GM12878 (cell line): ENCODE results near the gene MRM3. TPM values are rescaled to one million over a fixed set of nuclear protein-coding genes. Genes with fewer than 3 reads are reported as not detected.

Source experiments
- ATF2 ChIP-seq: IDR thresholded peaks from 2 replicates; pipeline ENCODE4 v1.6.1; 2012; ENCODE audit warnings: low read length, inconsistent platforms
- DPF2 ChIP-seq: fragments of 450-650 bp; IDR thresholded peaks from 2 replicates; pipeline ENCODE4 v1.6.1; 2017; ENCODE audit warnings: mild to moderate bottlenecking
- E4F1 ChIP-seq: fragments of 450-650 bp; IDR thresholded peaks from 2 replicates; pipeline ENCODE4 v1.6.1; 2018; ENCODE audit warnings: borderline replicate concordance, mild to moderate bottlenecking; ENCODE audit not compliant: partially characterized antibody
- EGR1 ChIP-seq, 2 experiments: IDR thresholded peaks; 1 replicate in 1 of 2; 2 replicates in 1 of 2; pipeline ENCODE4 v1.6.1; 2011 to 2012; ENCODE audit warnings: low read depth in 2 of 2, low read length in 2 of 2, borderline replicate concordance in 1 of 2, mild to moderate bottlenecking in 1 of 2, moderate library complexity in 1 of 2
- FOXK2 ChIP-seq: fragments of 450-650 bp; IDR thresholded peaks from 2 replicates; pipeline ENCODE4 v1.6.1; 2017; ENCODE audit warnings: mild to moderate bottlenecking, moderate library complexity
- HDGF ChIP-seq: fragments of 450-650 bp; IDR thresholded peaks from 2 replicates; pipeline ENCODE4 v1.6.1; 2016; ENCODE audit warnings: antibody characterized with exemption
- HSF1 ChIP-seq: fragments of 150-350 bp; IDR thresholded peaks from 2 replicates; pipeline ENCODE4 v1.6.1; 2014; ENCODE audit warnings: mild to moderate bottlenecking, low read depth, low read length
- MAX ChIP-seq: IDR thresholded peaks from 2 replicates; pipeline ENCODE4 v1.6.1; 2012; ENCODE audit warnings: low read depth, low read length, improper control_type of control experiment
- MXI1 ChIP-seq: fragments of 150-350 bp; IDR thresholded peaks from 2 replicates; pipeline ENCODE4 v1.6.1; 2011; ENCODE audit warnings: low read depth, mild to moderate bottlenecking, inconsistent platforms, low read length, improper control_type of control experiment
- NR2C2 ChIP-seq: IDR thresholded peaks from 2 replicates; pipeline ENCODE4 v1.6.1; 2011; ENCODE audit warnings: borderline replicate concordance, low read depth; ENCODE audit not compliant: control insufficient read depth, insufficient read length
- PAX5 ChIP-seq: IDR thresholded peaks from 2 replicates; pipeline ENCODE4 v1.6.1; 2011; ENCODE audit warnings: low read depth, low read length, borderline replicate concordance
- STAT3 ChIP-seq: IDR thresholded peaks from 2 replicates; pipeline ENCODE4 v1.6.1; 2011; ENCODE audit warnings: low read depth, low read length, improper control_type of control experiment
- TARDBP ChIP-seq: IDR thresholded peaks from 2 replicates; pipeline ENCODE4 v1.6.1; 2016; ENCODE audit warnings: borderline replicate concordance
- ZBTB11 ChIP-seq: fragments of 450-650 bp; formaldehyde crosslinking; IDR thresholded peaks from 2 replicates; pipeline ENCODE4 v1.5.0; 2022; ENCODE audit warnings: mild to moderate bottlenecking, missing genetic modification characterization
- polyA plus RNA-seq, 11 experiments: library from polyadenylated mRNA; depleted of rRNA in 4 of 11; unstranded in 6 of 11; stranded (reverse) in 5 of 11; fragments of >200 nt; fragmentation: Nextera tagmentation in 4 of 11; fragmentation: Illumina TruSeq in 1 of 11; extraction: Ambion mirVana in 4 of 11; extraction: Trizol in 1 of 11; gene quantifications; 1 replicate in 1 of 11; 2 replicates in 10 of 11; pipeline versions ENCODE4 v1.2.1 to v1.2.3, GENCODE V29; 2011 to 2016; ENCODE audit warnings: inconsistent platforms in 2 of 11, missing spikeins in 2 of 11, low read depth in 1 of 11
- total RNA-seq, 4 experiments: library from RNA; depleted of rRNA in 3 of 4; stranded (reverse); fragments of >200 nt in 3 of 4; fragmentation: Illumina TruSeq in 1 of 4; extraction: Trizol in 1 of 4; gene quantifications; 2 replicates each; pipeline versions ENCODE4 v1.2.1 to v1.2.3, GENCODE V29; 2013 to 2021

The MRM3 gene
- total and polyA plus RNA-seq, 10 of the 15 experiments (the other 5 are each of a cell fraction or from before 2014, with no cell fraction given): 2.3 to 48.9 (median 26.6) TPM

- no peak for TF ChIP-seq E4F1
- peak; percentile 75 for TF ChIP-seq DPF2
- TF ChIP-seq EGR1 (IDR thresholded peaks at IDR 0.05; ENCODE audit: borderline replicate concordance in 1 of 2, low read depth in 2 of 2, low read length in 2 of 2): peak; percentile 32 to 75; a peak in 2 of 3 replicates
- TF ChIP-seq MXI1: peak; percentile 97
- TF ChIP-seq ATF2: no peak
- TF ChIP-seq PAX5: peak; percentile 23; the same call in 1 of the 2 replicates
- peak; percentile 66; the same call in 1 of the 2 replicates for TF ChIP-seq TARDBP
- peak; percentile 60; the same call in 1 of the 2 replicates for TF ChIP-seq FOXK2
- TF ChIP-seq HDGF: no peak
- no peak for TF ChIP-seq STAT3
- TF ChIP-seq ZBTB11: no peak
- TF ChIP-seq MAX: peak; percentile 93
- no peak for TF ChIP-seq NR2C2
- no peak for TF ChIP-seq HSF1
Observed at GRCh38 chr17:781805-782731, at the start of gene MRM3, which contains the start of gene GLOD4 (continued).
